GM21786 (cell line): Measurements from ENCODE around the gene BFSP1.

ENCODE experiments used
- ATAC-seq: cut with Tn5 transposase; IDR thresholded peaks from one replicate; pipeline ENCODE4 v1.9.1; 2021; ENCODE audit not compliant: unreplicated experiment

BFSP1 gene

DNA sequence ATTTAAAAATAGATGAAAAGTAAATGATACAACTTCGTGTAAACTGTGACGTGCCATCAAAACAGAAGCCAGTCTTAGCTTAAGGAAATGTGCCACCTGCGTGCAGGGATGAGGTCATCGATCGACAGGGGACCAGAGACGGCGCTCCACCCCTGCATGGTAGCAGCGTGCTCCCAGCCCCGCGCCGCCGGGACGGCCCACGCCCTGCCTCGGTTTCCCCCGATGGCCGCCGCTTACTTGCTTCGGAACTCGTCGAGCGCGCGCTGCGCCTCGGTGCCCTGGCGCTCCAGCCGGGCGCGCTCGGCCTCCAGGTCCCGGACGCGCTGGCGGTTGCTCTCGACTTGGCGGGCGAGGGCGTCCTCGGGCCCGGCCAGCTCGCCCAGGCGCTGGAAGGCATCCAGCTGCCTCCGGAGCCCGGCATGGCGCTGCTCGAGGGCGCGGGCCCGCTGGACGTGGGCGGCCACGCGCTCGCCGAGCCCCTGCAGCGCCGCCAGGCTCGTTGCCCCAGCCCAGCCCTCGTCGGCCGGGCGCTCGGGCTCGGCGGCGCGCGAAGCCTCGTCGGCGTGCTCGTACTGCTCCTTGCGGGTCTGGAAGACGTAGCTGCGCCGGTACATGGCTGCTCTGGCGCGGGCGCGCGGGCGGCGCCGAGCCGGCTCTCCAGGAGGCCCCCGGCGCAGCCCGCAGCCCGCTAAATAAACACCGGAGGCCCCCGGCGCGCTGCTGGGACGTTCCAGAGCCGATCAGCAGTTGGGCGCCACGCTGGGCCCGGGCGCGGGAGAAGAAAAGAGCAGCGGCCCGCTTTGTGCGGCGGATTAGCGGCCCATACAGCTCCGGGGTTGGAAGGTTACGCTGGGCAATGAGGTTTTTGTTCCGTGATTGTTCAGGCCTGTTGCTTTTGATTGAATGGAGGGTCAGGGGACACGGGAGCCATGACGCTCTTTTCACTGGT is at the start of gene BFSP1:
Gene BFSP1, minus strand, starts transcription at position 664 of the 949 bp plus-strand sequence. Its CDS starts 50 bp downstream, at position 614.
- ATAC-seq: no peak

GRCh38 chr20:17580895-17581294 is 49.7 kb upstream of the BFSP1 start:
- no peak for ATAC-seq

DNA sequence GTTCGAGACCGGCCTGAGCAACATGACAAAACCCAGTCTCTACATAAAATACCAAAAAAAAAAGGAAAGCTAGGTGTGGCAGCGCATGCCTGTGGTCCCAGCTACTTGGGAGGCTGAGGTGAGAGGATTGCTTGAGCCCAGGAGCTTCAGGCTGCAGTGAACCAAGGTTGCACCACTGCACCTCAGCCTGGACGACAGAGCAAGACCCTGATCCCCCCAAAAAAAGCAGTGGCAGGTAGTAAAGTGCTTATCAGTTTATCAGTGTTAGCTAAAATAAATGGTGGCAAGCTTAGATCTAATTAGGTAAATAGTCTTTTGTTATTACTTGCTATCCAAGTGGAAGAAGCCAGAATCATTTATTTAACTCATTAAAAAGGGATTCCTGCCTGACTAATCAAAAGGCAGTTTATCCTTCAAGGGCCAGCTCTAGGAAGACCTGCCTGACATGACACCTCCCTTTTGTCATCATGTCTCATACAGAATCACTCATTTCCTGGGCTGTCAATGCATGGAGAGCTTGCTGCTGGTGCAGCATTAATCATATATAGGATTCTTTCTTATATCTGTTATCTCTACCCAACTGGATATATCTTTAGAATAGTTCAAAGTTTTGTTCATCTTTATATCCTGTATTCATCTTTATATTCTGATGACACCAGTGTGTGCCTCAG is 48.3 kb upstream of the BFSP1 start:
- no peak for ATAC-seq

DNA sequence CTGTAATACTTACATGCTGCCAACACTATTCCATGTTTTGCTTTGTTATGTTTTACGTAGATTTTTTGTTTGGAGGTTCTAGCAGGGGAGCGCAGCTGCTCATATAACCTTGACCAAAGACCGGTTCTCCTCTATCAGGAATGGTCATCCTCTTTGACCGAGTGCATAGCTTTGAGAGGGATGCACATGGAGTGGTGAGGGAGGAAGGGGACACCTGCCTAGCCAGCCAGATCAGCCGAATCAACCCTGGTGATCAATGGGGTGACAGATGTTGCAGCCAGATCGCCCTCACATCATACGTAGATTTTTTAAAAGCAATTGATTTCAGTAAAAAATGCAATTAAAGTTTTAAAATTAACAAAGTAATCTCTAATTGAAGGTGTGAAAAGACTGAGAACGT is 45.0 kb upstream of the BFSP1 start:
- ATAC-seq: no peak

- ATAC-seq: no peak
These were observed 42.3 kb upstream of the BFSP1 start for GRCh38 chr20:17573463-17573862.

GRCh38 chr20:17572034-17572638 is 41.0 kb upstream of the BFSP1 start:
- no peak for ATAC-seq

GRCh38 chr20:17571153-17571527 is 40.0 kb upstream of the BFSP1 start:
- ATAC-seq: no peak

DNA sequence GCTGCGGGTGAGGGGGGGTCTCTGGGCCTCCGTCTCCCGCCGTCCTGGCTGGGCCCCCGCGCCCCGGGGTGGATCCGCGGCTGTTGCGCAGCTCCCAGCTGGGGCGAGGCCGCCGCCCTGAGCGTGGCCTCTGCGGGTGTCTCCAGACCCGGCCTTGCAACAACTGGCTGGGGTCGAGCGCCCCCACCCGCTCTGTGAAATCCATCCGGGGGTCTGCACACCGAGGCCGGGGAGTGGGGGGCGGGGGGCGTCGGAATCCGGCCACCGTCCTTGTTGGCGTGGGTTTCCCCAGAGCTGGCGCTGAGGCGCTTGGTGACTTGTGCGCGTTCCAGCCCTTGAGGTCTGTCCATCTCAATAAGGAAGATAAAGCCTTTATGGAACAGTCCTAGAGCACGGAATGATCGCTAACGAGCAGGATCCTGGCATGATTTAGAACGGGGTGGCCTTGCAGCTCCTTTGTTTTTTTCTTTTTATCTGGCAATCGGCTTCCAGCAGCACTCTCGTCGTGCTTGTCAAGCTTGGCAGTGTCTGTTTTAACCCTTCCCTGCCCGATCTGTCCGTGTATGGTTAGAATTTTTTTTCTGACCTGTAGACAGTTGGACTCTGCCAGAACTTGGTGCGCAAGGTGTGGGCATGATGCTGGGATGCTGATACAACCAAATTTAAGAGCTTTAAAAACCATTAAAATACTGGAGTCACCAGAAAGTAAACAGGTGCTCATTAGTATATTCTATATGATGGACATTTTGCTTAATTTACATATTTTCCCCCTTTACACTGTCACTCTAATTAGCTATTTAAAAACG is 39.4 kb upstream of the BFSP1 start:
- peak; percentile 34 for ATAC-seq

DNA sequence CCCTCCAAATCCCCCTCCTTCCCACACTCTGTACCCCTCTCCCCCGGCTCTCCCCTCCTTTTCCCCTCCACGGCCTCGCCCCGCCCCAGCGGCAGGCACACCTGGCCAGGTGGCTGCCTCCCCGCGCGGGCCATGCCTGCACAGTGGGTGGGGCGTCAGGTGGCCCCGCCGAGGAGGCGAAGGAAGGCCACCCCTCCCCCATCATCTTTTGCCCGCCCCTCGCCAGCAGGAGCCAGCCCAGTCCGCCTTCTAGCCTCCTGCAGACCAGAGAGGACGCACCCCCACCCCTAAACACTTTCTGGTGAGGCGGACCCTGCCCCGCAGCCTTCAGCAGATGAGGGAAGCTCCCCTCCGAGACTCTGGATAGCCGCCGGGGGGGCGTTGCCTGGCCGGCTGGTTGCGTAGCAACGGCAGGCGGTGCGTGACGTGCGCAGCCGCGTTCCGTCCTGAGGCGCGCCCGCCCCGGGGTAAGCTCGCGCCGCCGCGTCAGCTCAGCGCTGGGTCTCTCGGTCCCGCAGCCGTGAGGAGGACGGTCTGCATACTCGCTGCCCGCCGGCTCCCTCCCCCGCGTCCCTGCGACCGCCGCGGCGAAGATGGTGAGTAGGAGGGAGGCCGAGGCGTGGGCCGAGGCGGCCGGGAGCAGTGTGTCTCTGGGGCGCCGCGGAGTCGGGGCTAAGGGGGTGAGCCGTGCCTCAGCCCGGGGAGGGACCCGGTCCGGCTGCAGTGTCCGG is 38.6 kb upstream of the BFSP1 start, which contains the start of gene DSTN:
Gene DSTN, plus strand, starts transcription at position 460 of the 731 bp plus-strand sequence. Its CDS starts 134 bp downstream, at position 594.
- ATAC-seq: peak; percentile 93

- no peak for ATAC-seq
These were observed 37.9 kb upstream of the BFSP1 start for GRCh38 chr20:17568972-17569521.

DNA sequence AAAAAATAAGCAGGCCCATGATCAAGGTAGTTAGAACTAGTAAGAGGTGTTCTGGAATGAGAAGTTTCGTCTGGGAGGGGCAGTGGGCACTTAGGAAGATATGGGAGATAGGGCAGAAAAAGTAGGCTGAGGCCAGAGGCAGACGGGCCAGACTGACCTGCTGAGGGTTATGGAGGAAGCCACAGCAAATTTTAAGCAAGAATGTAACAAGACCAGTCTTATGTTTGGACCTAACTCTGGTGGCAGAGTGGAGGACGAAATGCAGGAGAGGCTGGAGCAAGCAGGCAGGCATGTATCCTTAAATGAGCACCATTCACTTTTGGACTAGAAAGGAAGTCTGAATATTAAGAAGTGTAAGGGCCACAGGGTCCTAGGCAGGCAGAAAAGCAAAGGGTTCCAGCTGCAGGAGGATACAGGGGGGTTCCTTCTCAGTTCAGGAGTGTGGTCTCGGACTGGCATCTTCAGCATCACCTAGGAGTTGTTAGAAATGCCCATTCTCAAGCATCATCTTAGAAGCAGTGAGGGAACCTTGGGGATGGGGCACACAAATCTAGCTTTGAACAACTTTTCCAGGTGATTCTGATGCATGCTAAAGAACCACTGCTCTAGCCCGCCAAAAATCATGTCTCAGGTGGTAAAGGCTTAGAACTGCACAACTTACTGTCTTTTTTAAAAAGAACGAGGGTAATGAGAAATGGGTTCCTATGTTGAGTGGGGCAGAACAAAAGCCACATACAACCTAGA is 37.0 kb upstream of the BFSP1 start:
- no peak for ATAC-seq

DNA sequence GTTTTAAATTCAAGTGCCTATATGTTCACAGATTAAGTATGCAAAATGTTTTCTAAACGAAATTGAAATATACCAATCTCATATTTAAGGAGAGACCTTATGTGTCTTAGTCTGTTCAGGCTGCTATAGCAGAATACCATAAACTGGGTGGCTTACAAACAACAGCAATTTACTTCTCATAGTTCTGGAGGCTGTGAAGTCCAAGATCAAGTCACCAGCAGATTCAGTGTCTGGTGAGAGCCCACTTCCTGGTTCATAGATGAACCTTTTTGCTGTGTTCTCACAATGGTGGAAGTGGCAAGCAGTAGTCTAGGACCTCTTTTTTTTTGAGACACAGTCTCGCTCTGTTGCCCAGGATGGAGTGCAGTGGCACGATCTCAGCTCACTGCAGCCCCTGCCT is 35.2 kb upstream of the BFSP1 start:
- ATAC-seq: no peak

DNA sequence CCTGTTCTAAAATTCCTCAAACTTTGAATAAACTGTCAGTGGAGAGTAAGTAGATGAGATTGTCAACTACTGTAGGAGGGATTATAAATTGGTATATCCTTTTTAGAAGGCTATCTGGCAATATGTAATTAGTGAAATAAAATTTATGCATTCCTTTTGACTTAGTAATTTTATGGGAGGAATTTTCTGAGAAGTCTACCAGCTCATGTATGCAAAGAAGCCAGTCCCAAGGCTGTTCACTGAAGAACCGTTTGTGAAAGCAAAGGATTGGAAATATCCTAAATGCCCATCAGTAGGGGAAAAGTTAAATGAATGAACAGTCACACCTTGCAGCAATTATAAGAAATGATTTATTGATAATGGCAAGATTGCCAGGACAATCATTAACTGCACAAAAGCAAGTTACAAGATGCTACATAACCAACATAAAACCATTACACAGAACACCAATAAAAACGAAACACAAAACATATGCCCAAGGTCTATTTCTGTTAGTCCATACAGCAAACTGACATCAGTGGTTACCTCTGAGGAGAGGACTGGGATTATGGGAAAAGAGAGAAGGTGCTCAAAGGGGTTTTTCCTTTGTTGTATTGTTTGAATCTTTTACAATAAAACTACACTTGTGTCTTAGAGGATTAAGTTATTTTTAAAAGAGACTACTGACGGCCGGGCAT is 34.1 kb upstream of the BFSP1 start:
- ATAC-seq: no peak

- ATAC-seq: no peak
These were observed 31.7 kb upstream of the BFSP1 start for GRCh38 chr20:17562804-17563305.

GRCh38 chr20:17560344-17561074 is 29.3 kb upstream of the BFSP1 start:
- no peak for ATAC-seq

- ATAC-seq: no peak
These were observed 28.2 kb upstream of the BFSP1 start for GRCh38 chr20:17559338-17559737.

GRCh38 chr20:17558941-17559304 is 27.7 kb upstream of the BFSP1 start:
- no peak for ATAC-seq
